SU-DHL-6 (cell line): ENCODE results near the gene CAPN8.

Source experiments
- H2AFZ ChIP-seq: fragments of 200-600 bp; sonication (generic); 2 replicates; pipeline ENCODE4 v1.6.1; 2014; ENCODE audit warnings: low read depth, mild to moderate bottlenecking, moderate library complexity, mixed read lengths, antibody characterized with exemption, low read length; ENCODE audit not compliant: severe bottlenecking
- H3F3A ChIP-seq: fragments of 200-600 bp; shearing (Covaris generic); 2 replicates; pipeline ENCODE4 v1.6.0; 2016; ENCODE audit warnings: antibody characterized with exemption, mild to moderate bottlenecking; ENCODE audit not compliant: insufficient read depth
- H3K27ac ChIP-seq: fragments of 200-600 bp; sonication (generic); 2 replicates; pipeline ENCODE4 v1.5.1; 2016; ENCODE audit warnings: low read depth, mild to moderate bottlenecking, low read length, moderate library complexity, mixed read lengths
- H3K27me3 ChIP-seq: fragments of 200-600 bp; sonication (generic), shearing (Covaris generic); 2 replicates; pipeline ENCODE4 v1.6.0; 2014; ENCODE audit warnings: mild to moderate bottlenecking, low read length
- H3K36me3 ChIP-seq: fragments of 200-600 bp; sonication (generic); 2 replicates; pipeline ENCODE4 v1.6.1; 2014; ENCODE audit warnings: mild to moderate bottlenecking, low read length, mixed read lengths
- H3K4me2 ChIP-seq: fragments of 300-600, 200-600 bp; shearing (Covaris generic), sonication (generic); 2 replicates; pipeline ENCODE4 v1.6.0; 2014; ENCODE audit warnings: low read length, low read depth, mild to moderate bottlenecking; ENCODE audit not compliant: poor library complexity, severe bottlenecking
- H3K4me3 ChIP-seq: fragments of 200-600 bp; sonication (generic); 2 replicates; pipeline ENCODE4 v1.5.1; 2014; ENCODE audit warnings: antibody characterized with exemption, low read length, mild to moderate bottlenecking, mixed read lengths; ENCODE audit not compliant: insufficient read depth, poor library complexity, severe bottlenecking
- H3K79me2 ChIP-seq: fragments of 200-600 bp; sonication (generic); 2 replicates; pipeline ENCODE4 v1.6.1; 2014; ENCODE audit warnings: mild to moderate bottlenecking, low read length, moderate library complexity; ENCODE audit not compliant: insufficient read depth
- H3K9ac ChIP-seq: fragments of 200-600 bp; sonication (generic); 2 replicates; pipeline ENCODE4 v1.7.0; 2014; ENCODE audit warnings: mild to moderate bottlenecking, low read length
- H3K9me2 ChIP-seq: fragments of 200-600 bp; sonication (generic); replicated peaks from 2 replicates; pipeline ENCODE4 v1.6.1; 2014; ENCODE audit warnings: low read length; ENCODE audit not compliant: insufficient read depth
- H3K9me3 ChIP-seq: fragments of 200-600 bp; sonication (generic); 2 replicates; pipeline ENCODE4 v1.6.1; 2014; ENCODE audit warnings: low read length, mixed read lengths; ENCODE audit not compliant: insufficient read depth
- H4K20me1 ChIP-seq: fragments of 200-600 bp; sonication (generic); 2 replicates; pipeline ENCODE4 v1.6.1; 2014; ENCODE audit warnings: low read depth, mild to moderate bottlenecking, antibody characterized with exemption, low read length, moderate library complexity, mixed read lengths
- EZH2phosphoT487 ChIP-seq: fragments of 200-600 bp; sonication (generic), shearing (Covaris generic); conservative IDR thresholded peaks from 2 replicates; pipeline ENCODE4 v1.6.1; 2018; ENCODE audit warnings: mild to moderate bottlenecking, antibody characterized with exemption, low read length, moderate library complexity, mixed read lengths
- TF ChIP-seq, protein P1 (sequence below): fragments of 200-600 bp; sonication (generic); IDR thresholded peaks from one replicate; pipeline ENCODE4 v1.5.1; 2017; ENCODE audit warnings: antibody characterized with exemption, mild to moderate bottlenecking, low read length, moderate library complexity; ENCODE audit not compliant: insufficient read depth, poor library complexity, severe bottlenecking

The CAPN8 gene

GRCh38 chr1:223620297-223620897 is 45.1 kb downstream of the CAPN8 start:
- H2AFZ ChIP-seq: no peak overlapping the region
- H3K79me2 ChIP-seq: no peaks in the 10 kb centered on the region
- H3K27me3 ChIP-seq: no peaks in the 10 kb centered on the region
- H3K9ac ChIP-seq: no peak overlapping the region
- no peaks in the 10 kb centered on the region for H3K36me3 ChIP-seq
- H4K20me1 ChIP-seq: no peaks in the 10 kb centered on the region
- H3K9me3 ChIP-seq: no peaks in the 10 kb centered on the region
- H3F3A ChIP-seq: no peaks in the 10 kb centered on the region
- H3K4me3 ChIP-seq: no peak overlapping the region
- H3K27ac ChIP-seq: no peak overlapping the region
- TF ChIP-seq, protein P1, sequence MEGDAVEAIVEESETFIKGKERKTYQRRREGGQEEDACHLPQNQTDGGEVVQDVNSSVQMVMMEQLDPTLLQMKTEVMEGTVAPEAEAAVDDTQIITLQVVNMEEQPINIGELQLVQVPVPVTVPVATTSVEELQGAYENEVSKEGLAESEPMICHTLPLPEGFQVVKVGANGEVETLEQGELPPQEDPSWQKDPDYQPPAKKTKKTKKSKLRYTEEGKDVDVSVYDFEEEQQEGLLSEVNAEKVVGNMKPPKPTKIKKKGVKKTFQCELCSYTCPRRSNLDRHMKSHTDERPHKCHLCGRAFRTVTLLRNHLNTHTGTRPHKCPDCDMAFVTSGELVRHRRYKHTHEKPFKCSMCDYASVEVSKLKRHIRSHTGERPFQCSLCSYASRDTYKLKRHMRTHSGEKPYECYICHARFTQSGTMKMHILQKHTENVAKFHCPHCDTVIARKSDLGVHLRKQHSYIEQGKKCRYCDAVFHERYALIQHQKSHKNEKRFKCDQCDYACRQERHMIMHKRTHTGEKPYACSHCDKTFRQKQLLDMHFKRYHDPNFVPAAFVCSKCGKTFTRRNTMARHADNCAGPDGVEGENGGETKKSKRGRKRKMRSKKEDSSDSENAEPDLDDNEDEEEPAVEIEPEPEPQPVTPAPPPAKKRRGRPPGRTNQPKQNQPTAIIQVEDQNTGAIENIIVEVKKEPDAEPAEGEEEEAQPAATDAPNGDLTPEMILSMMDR: no peak
- TF ChIP-seq EZH2phosphoT487: no peak
- no peak overlapping the region for H3K4me2 ChIP-seq
- no peaks in the 10 kb centered on the region for H3K9me2 ChIP-seq

GRCh38 chr1:223618680-223619079 is 46.8 kb downstream of the CAPN8 start:
- Histone ChIP-seq H3K4me2 (no peak overlapping the region), H3K9me3 (no peaks in the 10 kb centered on the region), H3F3A (no peaks in the 10 kb centered on the region), H3K27me3 (no peaks in the 10 kb centered on the region), H3K9me2 (no peaks in the 10 kb centered on the region), H3K4me3 (no peak overlapping the region), H3K79me2 (no peaks in the 10 kb centered on the region), H2AFZ (no peak overlapping the region), H4K20me1 (no peaks in the 10 kb centered on the region), H3K36me3 (no peaks in the 10 kb centered on the region), H3K9ac (no peak overlapping the region), H3K27ac (no peak overlapping the region)
- TF ChIP-seq, protein P1: no peak
- TF ChIP-seq EZH2phosphoT487: no peak

GRCh38 chr1:223617323-223618070 is 48.0 kb downstream of the CAPN8 start:
- Histone ChIP-seq H3K36me3 (no peaks in the 10 kb centered on the region), H3K4me3 (no peak overlapping the region), H3K27ac (no peak overlapping the region), H3K9me2 (no peaks in the 10 kb centered on the region), H3F3A (no peaks in the 10 kb centered on the region), H3K4me2 (no peak overlapping the region), H3K79me2 (no peaks in the 10 kb centered on the region), H3K9me3 (no peaks in the 10 kb centered on the region), H2AFZ (no peak overlapping the region), H4K20me1 (no peaks in the 10 kb centered on the region), H3K9ac (no peak overlapping the region), H3K27me3 (no peaks in the 10 kb centered on the region)
- TF ChIP-seq, protein P1: no peak
- no peak for TF ChIP-seq EZH2phosphoT487
